T-helper 17 cell (primary cell): ENCODE measurements around the gene FOXL1. TPM values are rescaled to one million over a fixed set of nuclear protein-coding genes. Genes with fewer than 3 reads are reported as not detected.

Experiments used
- total RNA-seq, 4 donors: library from RNA in 2 of 4; stranded (reverse) in 2 of 4; gene quantifications; one replicate each; pipeline ENCODE4 v1.2.3 and lab custom pipeline; 2022 to 2026

The FOXL1 gene
- total RNA-seq, 2 donors from 2014 or later = 0.13 TPM; not detected in 1

Other genes with a start within 250 kb of the FOXL1 start
- gene FOXF1, start 68.0 kb upstream of the FOXL1 start, total RNA-seq = not detected
- 10 to 100 TPM; 10.8 to 13.1 TPM for gene MTHFSD, start 23.3 kb upstream of the FOXL1 start, total RNA-seq
- not detected for gene FOXC2, start 11.7 kb upstream of the FOXL1 start, total RNA-seq